CD4-positive, alpha-beta T cell treated with Interleukin-10 for 1 hour (primary cell): ENCODE measurements around the gene AKAP9.
A peak's percentile ranks its signal among the peaks of the same experiment; 100 is the strongest.
"Not testable (repeated sequence)": the region's sequence is repeated elsewhere in the genome, so short reads cannot be mapped to it uniquely, and the experiment has no call there.

Experiments used
- DNase-seq: peaks from one replicate; pipeline ENCODE4 v3.0.0-alpha.2; 2020

Gene AKAP9

DNA sequence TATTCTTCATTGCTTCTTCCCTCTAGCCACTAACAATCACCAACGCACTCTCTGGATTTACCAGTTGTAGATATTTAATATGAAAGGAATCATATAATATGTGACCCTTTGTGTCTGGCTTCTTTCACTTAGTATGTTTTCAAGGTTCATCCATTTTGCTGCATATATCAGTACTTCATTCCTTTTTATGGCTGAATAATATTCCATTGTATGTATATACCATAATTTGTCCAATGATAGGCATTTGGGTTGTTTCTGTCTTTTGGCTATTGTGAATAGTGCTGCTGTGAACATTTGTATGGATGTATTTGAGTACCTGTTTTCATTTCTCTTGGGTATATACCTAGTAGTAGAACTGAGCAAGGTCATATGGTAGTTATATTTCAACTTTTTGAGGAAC lies 7.3 kb downstream of the AKAP9 start:
- DNase-seq = no peak

DNA sequence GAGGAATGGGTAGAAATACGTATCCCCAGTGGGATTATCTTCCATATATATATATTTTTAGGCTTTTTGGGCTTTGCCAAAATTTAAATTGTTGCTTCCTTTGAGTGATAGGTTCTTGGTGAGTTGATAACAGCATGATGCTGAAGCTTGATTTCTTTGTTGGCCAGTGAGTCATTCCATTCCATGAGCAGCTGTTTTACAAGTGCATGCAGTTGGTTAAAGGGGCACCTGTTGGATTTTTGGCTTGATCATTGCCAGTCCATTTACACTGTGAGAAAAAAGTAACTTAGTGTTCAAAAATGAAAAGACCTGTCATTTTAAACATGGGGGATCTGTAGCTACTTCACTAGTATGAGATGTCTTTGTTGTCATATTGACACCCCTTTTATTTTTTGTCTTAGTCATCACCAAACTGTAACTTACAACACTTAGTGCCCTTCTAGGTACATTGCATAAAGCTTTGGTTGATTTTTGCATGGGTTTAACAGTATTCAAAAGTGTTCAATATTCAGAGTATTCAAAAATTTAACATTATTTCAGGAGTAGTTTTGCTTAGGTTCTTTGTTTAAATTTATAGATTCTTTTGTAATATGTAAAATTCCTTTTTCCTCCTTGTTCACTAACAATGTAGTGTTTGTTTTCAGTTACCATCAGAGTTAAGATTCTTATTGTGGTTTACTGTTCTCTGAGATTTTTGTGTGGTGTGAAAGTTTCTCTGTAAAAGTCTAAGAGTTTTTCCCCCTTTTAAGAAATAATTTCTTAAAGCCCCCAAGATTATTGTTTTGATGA lies 8.8 kb downstream of the AKAP9 start:
- no peak for DNase-seq

DNA sequence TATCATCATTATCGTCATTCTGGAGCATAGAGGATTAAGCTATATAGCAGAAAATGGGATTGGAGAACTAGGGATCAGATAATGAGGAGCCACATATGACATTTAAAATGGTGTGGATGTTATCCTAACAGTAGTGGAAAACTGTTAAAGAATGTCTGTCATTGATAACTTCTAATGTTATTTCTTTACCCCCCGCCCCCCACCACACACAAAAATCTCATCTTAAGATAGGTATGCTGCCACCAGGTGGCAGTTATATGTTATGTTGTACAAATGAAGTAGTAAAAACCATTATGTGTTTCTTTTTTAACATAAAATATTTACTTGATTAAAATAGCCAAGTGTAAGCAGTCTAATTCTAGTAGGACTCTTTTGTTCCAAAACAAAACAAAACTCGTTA lies 13.0 kb downstream of the AKAP9 start:
- DNase-seq = peak; percentile 28

DNA sequence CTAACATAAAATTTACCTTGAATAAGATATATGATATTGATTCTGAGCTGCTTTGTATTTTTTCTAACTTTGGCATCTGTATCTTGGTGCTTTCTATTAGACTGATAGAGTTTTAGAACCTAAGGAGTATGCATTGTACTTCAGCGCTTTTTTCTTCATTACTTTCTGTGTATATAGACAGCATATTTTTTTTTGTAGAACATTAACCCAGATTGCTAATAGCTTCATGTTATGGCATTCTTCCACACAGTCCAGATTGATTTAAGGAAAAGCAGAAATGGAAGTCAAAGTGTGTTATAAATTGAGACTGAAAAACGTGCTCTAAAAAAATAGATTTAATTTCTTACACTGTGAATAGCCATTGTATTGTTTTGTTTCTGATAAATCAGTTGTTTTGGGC lies 15.8 kb downstream of the AKAP9 start:
- DNase-seq = not testable (repeated sequence)

DNA sequence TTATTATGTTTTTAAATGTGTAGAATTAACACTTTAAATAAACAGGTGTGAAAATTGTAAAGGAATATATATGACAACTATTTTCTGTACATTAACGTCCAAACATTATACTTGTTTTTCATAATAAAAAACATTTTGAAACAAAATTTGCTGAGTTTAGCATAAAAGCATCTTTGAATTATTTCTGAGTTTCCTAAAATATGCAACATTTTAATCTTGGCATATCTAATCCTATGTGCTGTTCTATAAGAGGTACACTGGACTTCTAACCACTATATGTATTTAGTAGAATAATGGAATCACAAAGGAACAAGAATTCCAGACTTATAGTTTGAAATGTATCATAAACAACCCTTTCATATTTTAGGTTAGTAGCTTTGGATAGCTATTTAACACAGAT lies 16.6 kb downstream of the AKAP9 start:
- no peak for DNase-seq

DNA sequence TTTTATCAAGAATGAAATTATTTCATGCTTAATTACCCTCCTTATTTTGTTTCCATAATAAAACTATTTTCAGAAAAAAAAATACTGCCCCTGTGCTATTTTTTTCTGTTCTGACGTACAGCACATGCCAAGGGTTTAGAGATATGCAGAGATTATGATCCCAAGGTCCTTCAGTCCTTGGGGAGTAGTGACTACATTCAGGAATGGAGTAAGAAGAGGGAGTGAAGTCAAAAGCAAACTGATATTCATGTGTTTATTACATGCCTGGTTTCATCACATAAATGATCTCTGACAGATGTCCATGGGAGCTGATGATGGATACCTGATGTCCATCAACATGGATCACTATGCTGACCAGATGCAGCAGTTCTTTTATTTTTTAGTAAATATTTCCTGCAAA lies 17.2 kb downstream of the AKAP9 start:
- no peak for DNase-seq

DNA sequence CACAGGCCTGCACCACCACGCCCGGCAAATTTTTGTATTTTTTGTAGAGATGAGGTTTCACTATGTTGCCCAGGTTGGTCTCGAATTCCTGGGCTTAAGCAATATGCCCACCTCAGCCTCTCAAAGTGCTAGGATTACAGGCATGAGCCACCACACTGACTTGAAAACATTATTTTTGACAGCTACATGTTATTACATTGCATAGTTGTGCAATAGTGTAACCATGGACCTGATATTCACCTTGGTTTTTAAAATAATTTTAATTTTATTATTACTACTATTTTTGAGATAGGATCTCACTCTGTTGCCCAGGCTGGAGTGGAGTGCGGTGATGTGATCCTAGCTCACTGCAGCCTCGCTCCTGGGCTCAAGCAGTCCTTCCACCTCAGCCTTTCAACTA lies 18.4 kb downstream of the AKAP9 start:
- DNase-seq = no peak

DNA sequence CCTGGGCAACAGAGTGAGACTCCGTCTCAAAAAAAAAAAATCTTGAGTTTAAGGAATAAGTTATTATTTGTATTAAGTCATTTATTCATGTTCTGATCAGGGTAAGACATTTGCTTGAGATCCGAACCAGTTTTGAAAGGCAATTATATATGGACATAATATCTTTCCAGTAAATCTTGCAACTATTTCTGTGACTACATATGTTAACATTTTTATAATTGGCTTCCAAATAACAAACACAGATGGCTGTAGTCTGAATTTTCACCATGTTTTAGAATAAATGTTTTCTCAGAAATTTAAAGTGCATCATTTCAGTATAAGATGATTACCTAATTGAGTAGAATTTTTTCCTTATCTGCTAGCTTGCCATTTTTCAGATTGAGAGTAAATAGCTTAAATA lies 21.2 kb downstream of the AKAP9 start:
- no peak for DNase-seq

DNA sequence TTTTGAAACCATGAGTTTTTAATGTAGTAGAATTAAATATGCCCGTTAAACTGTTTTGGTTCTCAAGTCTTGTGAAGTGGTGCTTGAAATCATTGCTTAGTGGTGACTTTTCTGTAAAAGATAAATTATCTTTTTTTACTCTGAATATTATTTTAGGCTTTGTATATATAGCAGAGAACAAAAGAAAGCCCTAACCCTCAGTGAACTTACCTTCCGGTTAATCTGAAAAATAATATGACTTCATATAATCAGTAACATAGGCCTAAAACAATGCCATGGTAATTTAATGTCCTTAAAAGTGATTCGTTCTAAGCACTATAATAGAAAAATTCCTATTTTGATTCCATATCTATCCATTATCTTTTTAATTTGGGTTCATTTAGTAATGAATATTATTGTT lies 21.8 kb downstream of the AKAP9 start:
- DNase-seq = no peak

DNA sequence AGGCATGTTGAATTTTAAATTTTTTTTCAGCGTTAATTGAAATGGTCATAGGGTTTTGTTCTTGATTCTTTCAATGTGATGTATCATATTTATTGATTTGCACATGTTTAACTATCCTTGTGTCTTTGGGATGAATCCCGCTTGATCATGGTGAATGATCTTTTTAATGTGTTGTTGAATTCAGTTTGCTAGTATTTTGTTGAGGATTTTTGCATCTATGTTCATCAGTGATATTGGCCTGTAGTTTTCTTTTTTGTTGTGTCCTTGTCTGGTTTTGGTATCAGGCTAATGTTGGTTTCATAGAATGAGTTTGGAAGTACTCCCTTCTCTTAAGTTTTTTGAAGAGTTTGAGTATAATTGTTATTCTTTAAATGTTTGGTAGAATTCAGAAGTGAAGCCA lies 26.9 kb downstream of the AKAP9 start:
- not testable (repeated sequence) for DNase-seq

DNA sequence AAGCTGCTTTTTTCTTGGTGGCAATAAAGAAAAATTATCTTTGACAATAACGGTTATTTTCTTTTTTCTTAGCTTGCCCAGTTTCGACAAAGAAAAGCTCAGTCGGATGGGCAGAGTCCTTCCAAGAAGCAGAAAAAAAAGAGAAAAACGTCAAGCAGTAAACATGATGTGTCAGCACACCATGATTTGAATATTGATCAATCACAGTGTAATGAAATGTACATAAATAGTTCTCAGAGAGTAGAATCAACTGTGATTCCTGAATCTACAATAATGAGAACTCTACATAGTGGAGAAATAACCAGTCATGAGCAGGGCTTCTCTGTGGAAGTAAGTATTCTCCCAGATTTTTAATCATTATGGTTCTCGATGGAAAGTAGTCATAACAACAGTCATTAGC lies 33.0 kb downstream of the AKAP9 start:
- DNase-seq = no peak

DNA sequence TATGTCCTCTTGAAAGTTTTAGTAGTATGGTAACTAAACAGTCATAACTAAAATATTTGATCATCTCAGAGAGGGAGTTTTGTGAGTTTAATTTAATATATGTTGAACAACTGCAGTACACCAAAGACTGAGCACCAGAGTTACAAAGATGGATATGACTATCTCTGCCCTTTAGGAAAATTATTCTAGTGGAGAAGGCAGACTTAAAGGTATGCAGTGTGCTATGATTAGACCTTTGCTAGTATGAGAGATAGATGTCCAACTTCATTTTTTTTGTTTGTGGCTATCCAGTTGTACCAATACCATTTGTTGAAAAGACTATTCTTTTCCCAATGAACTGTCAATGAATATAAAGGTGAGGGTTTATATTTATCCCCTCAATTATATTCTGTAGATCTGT lies 33.4 kb downstream of the AKAP9 start:
- DNase-seq = no peak

DNA sequence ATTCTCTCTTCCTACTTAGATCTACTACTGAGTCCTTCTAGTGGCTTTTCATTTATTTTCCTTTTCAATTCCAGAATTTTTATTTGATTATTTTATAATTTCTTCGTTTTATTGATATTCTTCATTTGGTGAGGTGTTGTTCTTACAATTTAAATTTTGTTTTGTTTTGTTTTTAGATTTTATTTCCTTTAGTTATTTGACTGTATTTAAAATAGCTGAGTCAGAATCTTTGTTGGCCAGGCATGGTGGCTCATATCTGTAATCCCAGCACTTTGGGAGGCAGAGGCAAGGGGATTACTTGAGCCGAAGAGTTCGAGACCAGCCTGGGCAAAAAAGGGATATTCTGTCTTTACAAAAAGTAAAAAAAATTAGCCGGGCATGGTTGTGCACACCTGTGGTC lies 36.1 kb downstream of the AKAP9 start:
- no peak for DNase-seq

DNA sequence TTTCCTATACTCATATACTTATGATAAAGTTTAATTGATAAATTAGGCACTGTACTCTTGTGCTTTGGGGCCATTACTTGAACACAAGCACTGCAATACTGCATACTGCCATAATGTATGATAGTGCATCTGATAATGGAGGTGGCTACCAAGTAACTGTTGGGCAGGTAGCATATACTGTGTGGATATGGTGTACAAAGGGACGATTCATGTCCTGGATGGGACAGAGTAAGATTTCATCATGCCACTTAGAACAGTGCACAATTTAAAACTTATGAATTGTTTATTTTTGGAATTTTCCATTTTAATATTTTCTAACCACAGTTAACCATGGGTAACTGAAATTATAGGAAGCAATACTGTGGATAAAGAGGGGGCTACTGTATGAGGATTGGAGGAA lies 38.9 kb downstream of the AKAP9 start:
- DNase-seq = no peak

DNA sequence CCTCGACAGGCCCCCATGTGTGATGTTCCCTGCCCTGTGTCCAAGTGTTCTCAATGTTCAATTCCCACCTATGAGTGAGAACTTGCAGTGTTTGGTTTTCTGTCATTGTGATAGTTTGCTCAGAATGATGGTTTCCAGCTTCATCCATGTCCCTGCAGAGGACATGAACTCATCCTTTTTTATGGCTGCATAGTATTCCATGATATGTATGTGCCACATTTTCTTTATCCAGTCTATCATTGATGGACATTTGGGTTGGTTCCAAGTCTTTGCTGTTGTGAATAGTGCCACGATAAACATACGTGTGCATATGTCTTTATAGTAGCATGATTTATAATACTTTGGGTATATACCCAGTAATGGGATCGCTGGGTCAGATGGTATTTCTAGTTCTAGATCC lies 41.7 kb downstream of the AKAP9 start:
- not testable (repeated sequence) for DNase-seq

DNA sequence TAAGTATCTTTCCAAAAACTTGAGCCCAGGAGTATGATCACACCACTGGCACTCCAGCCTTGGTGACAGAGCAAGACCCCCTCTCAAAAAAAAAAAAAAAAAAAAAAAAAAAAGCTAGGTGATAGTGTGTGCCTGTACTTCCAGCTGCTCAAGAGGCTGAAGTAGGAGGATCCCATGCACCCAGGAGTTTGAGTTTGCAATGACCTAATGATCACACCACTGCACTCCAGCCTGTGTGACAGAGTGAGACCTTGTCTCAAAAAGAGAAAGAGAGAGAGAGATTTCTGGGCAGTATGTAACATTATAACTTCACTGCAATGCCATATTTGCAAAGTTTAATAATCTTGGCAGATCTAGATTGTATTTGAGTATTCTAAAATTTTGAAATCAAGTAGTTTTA lies 47.6 kb downstream of the AKAP9 start:
- no peak for DNase-seq

DNA sequence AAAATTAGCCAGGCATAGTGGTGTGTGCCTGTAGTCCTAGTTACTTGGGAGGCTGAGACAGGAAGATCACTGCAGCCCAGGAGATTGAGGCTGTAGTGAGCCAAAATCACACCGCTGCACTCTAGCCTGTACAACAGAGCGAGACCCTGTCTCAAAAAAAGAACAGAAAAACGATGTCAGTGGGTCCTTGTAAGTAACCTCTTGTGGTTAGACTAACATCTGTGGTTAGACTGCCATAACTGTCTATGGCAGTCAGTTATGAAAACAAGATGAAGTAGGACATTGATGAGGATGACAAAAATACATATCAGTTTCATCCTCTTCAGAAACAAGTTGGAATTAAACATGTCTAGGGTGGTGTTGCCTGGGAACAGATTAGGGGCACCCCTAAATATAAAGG lies 53.3 kb downstream of the AKAP9 start:
- DNase-seq = no peak

DNA sequence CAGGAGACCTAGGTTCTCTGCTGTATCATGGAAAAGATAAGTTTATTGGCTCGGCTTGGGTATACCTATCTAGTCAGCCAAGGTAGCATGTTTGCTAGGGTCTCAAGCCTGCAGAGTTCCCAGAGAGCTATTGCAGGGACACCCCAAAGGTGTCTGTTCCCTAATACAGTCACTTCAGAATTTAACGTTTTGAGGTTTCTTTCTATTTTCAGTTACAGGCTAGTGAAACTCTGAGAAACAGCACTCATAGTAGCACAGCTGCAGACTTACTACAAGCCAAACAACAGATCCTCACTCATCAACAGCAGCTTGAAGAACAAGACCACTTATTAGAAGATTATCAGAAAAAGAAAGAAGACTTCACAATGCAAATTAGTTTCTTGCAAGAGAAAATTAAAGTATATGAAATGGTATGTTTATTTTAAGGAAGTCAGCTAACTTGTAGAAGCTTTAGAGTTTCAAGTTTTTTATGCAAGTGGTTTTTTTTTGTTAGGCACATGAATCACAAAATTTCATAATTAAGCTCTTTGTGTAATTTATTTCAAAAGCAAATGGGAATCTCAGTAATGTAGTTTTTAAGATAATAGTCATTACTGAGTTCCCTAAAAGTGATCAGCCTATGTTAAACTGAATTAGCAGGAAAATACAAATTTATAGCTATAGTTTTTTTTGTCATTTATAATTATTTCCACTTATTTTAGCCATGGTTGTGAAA lies 54.9 kb downstream of the AKAP9 start:
- no peak for DNase-seq

DNA sequence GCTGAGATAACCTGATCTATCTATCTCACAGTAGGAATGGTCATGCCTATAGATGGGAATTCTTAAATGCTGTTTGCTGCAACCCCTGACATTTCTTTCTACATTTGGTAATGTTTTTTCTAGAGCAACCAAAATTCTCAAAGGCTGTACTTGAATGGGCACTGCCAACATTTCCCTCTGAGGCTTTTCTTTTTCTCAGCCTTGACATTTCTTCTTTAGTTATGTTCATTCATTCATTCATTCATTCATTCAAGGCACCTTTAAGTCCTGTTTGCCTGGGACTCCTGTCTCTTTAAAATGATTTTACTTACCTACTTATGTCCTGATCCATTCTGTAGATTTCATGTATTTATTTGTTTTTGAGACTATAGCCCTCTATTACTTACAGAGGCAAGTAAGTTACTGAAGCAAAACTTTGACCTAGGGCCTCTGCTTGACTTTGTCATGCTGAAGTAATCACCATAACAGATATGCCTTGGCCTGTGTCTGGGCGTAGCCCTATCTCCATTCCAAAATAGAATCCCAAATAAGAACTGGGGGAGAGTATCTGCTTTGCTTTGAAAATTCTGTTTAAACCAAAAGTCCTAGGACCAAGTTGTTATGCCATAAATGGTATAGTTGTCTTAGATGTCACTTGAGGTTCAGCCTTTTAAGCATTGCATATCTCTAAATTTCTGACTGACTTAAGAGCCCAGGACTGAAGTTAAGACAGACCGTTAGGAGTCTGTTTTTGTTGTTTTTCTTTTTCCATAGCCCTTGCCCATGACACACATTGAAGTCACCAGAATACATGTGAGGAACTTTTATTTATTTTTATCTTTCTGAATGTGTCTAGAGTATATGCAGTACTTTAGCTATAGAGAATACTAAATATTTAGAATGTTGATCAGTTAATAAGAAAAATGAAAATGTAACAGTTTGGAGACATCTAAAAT lies 59.2 kb downstream of the AKAP9 start:
- no peak for DNase-seq

DNA sequence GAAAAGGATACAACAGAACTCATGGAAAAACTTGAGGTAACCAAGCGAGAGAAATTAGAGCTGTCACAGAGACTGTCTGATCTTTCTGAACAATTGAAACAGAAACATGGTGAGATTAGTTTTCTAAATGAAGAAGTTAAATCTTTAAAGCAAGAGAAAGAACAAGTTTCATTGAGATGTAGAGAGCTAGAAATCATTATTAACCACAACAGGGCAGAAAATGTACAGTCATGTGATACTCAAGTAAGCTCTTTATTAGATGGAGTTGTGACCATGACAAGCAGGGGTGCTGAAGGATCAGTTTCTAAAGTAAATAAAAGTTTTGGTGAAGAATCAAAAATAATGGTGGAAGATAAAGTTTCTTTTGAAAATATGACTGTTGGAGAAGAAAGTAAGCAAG lies 62.1 kb downstream of the AKAP9 start:
- no peak for DNase-seq

DNA sequence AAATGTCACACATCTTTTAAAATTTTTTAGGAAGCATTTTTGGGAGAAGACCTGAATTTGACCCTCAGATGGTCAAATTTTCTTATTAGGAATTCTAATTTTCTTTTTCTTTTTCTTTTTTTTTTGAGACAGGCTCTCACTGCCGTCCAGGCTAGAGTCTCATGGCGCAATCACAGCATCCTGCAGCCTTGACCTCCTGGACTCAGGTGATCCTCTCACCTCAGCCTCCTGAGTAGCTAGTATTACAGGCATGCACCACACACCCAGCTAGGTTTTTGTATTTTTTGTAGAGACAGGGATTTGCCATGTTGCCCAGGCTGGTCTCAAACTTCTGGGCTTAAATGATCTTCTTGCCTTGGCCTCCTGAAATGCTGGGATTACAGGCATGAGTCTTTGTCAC lies 65.4 kb downstream of the AKAP9 start:
- DNase-seq = no peak

DNA sequence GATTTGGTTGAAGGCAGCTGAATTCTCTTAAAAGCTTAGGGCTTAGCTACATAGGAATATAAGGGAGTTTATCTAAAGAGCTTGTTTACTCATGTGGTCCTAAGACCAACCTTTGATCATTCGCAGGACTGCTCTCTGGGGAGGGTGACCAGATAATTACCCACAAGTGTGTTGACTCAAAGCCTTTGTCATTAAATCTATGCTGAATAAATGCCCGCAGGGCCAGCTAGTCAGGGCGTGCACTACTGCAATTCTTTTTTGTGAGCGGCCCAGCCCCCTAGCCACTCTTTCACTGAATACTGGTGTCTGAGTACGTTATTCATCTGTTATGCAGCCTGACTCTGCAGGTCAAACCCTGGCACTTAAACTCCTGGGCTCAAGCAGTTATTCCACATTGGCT lies 69.6 kb downstream of the AKAP9 start:
- DNase-seq = no peak

DNA sequence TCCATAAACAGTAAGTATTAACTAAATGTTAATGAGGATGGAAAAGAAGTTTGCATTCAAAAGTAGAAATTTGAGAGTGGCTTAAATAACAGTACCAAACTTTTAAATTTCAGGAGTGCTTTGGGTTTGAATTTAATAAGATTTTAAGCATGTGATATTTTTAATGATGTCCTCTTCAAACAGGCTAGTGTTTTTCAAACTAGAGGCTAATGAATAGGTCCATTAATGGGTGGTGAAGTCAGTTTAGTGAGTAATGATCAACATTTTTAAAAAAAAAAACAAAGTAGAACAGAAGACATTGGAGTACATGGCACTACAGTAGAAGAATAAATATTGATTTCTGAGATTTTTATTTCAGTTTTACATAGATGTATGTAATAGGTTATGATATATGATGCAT lies 72.9 kb downstream of the AKAP9 start:
- DNase-seq = no peak

DNA sequence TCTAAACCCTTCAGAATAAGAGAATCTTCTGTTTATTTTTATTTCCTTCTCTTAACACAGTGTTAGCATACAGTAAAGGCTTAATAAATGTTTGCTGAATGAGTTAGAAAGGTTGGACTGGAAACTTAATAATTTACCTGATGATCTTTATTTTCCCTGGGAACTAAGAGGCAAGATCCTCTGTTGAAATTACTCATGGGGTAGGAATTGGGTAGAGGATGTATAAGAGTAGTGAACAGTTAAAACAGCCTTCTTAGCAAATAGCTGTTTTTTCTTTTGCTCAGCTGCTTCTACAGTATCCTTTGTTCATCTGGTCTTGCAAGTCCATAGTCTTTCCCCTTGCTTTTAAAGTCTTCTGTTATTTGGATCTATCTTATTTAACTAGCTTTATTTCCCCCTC lies 80.0 kb downstream of the AKAP9 start:
- DNase-seq = no peak
